ENCODE measurements around the gene HHAT.

HHAT gene

DNA sequence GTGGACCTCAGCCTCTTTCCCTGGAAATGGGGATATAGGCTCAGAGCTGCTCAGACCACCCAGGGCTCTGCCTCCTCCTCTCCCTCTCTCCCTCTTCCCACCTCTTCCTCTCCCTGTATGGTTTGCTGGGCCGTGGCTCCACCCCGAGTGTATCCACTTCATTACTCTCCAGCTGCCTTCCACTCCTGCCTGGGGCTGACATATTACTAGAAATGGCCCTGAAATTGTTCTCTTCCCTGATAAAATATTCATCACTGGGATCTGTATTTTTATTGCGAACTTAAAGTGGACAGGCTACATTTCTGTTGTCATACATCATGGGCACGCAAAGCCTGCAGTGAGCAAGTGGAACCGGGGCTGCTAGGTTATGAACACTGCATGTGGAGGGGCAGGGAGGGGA is 225.0 kb downstream of the HHAT start:
- DNase-seq (ENCODE audit: low read depth), result no peak

- DNase-seq (ENCODE audit: low read depth), result no peak
Observed at GRCh38 chr1:210554382-210554781, 225.7 kb downstream of the HHAT start.

- DNase-seq (ENCODE audit: low read depth), result no peak
Observed at GRCh38 chr1:210556475-210556874, 227.8 kb downstream of the HHAT start.

GRCh38 chr1:210557426-210558077 is 228.8 kb downstream of the HHAT start:
- DNase-seq (ENCODE audit: low read depth), result no peak

DNA sequence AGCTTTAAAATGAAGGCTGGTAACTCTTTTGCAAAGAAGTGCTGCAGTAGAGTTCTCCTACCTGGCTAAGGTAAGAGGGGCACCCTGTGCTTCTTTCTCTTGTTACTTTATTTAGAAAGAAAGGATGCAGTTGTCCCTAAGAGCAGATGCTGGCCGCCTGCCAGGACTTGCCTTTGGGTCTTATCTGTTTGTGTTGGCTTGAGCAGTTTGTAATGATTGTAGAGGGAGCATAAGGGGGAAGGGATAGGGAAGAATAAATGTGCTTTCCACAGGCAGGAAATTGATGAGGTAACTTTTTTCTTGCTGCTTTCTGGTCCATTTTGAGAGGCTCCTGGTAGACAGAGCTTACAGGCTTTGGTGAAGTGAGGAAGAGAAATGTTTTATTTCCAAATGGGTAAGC is 229.6 kb downstream of the HHAT start:
- DNase-seq (ENCODE audit: low read depth), result no peak

- no peak for DNase-seq (ENCODE audit: low read depth)
Observed at GRCh38 chr1:210565306-210565705, 236.6 kb downstream of the HHAT start.

DNA sequence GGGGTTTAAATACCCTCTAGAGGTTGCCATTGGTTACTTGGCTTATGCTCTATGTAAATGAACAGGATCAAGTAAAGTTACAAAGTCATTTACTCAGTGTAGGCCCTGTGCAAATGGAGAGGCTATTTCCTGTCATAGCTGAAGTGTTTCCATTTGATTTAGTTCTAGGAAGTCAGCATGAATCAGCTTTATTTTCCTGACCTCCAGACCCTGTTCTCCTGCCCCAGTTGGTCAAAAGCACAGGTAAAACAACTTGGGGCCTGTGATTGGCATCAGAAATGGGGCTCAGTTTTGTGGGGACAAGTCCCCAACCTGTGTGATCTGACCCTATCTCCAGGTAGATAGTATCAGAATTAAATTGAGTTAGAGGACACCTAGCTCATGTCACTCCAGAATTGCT is 239.9 kb downstream of the HHAT start:
- no peak for DNase-seq (ENCODE audit: low read depth)

GRCh38 chr1:210570116-210570515 is 241.4 kb downstream of the HHAT start:
- DNase-seq (ENCODE audit: low read depth), result no peak

GRCh38 chr1:210571356-210572284 is 242.9 kb downstream of the HHAT start:
- no peak for DNase-seq (ENCODE audit: low read depth)

GRCh38 chr1:210573141-210573540 is 244.4 kb downstream of the HHAT start:
- DNase-seq (ENCODE audit: low read depth), result no peak

DNA sequence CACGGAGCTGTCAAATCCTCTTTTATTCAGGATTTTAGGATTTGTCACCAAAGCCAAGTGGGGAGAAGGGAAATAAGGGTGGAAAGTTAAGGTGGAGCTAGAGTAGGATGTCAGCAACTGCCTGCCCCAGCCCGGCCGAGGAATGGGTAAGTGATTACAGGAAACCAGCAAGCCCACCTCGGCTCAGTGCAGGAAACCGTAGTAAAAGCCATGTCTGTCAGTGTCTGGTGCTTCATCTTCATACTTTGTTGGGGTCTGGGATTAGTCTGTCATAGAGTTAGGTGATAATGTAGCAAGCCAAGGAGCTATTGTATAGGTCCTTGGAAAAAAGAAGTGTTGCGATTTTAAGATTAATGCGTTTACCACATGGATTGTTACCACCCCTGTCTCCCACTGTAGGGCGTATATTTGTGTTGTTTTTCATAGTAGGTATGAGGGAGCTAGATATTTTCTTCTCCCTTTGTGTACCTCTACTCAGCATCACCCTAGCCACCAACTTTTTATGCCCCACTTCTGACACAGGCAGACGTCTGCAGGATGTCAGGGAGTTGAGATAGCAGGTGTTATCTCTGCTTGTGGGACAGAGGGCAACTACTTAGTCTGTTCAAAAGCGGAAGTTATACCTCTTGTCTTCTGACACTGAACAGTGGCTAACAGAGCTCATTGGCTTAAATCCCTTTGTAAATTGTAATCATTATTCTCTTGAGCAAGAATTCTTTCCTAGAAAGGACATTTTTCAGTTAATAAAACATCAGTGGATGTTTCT is 253.7 kb downstream of the HHAT start:
- no peak for DNase-seq (ENCODE audit: low read depth)

- peak; percentile 28 for DNase-seq (ENCODE audit: low read depth)
Observed at GRCh38 chr1:210584439-210585113, 255.9 kb downstream of the HHAT start.

DNA sequence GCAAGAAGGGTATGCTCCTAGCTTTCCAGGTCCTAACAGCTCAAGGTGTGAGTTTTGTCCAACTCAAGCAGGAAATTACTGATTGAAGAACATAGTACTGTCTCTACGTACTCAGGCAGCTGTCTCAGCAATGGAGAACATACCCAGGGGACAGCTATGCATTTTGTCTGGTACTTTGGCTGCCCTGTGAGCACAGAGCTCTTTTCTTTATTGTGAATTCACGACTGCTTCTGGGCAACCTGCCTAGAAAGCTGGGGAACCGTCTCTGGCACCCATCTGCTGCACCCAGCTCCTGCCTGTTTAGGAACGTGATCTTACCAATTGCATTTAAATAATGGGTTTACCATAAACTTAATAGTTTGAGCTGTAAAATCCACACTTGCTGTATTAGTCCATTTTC is 258.1 kb downstream of the HHAT start:
- DNase-seq (ENCODE audit: low read depth), result no peak

- DNase-seq (ENCODE audit: low read depth), result no peak
Observed at GRCh38 chr1:210587566-210587965, 258.9 kb downstream of the HHAT start.

GRCh38 chr1:210588357-210588756 is 259.7 kb downstream of the HHAT start:
- no peak for DNase-seq (ENCODE audit: low read depth)

DNA sequence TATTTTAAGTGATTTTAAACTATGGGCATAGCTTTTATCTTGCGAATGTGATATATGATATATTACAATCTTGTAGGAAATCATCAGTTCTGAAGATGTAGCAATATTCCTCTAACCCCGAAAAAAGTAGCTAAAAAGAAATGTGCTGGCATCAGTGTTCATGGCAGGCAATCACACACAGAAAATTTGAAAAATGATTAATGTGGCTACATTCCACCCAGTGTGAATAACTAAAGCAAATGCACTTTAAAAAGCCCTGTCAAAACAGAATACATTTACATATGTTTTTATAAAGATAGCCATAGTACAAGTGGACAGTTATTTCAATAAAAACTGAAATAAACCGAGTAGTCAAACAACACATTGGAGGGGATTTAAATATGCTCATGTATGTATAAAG is 260.2 kb downstream of the HHAT start:
- no peak for DNase-seq (ENCODE audit: low read depth)

GRCh38 chr1:210591214-210591613 is 262.5 kb downstream of the HHAT start:
- no peak for DNase-seq (ENCODE audit: low read depth)

DNA sequence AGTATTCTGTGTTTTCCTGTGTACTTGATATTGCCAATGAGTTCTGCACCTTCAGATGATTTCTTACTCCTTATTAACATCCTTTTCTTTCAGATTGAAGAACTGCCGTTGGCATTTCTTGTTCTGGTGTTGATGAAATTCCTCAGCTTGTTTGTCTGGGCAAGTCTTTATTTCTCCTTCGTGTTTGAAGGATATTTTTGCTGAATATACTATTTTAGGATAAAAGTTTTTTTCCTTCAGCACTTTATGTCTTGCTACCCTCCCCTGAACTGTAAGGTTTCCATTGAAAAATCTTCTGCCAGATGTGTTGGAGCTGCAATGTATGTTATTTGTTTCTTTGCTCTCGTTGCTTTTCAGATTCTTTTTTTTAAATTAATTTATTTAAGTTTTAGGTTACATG is 265.9 kb downstream of the HHAT start:
- no peak for DNase-seq (ENCODE audit: low read depth)

GRCh38 chr1:210596641-210597040 is 267.9 kb downstream of the HHAT start:
- DNase-seq (ENCODE audit: low read depth), result no peak

GRCh38 chr1:210597555-210598134 is 268.9 kb downstream of the HHAT start:
- DNase-seq (ENCODE audit: low read depth), result no peak

DNA sequence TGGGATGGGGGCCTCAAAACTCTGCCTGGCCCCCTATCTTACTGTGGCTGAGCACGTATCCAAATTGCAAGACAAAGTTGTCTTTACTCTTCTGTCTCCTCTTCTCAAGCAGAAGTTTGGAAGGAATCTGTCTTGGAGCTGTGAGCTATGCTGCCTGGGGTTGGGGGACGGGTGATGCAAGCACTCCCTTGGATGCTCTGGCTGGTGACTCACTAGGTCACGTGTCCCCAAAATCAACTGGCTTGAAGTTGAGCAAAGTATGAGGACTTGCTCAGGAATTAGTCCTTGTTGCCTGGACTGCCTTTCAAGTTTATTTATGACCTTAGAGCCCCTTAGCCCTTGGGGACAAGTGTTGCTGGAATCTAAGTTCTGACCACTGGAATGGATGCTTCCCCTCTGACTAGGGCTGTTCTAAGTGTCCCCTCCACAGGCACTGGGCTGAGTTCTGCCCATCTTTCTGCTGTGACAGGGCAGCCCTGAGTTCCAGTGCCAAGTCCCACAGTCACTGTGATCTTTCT is 269.5 kb downstream of the HHAT start:
- DNase-seq (ENCODE audit: low read depth), result no peak

Data from stimulated activated CD8-positive, alpha-beta memory T cell treated with anti-CD3 and anti-CD28 coated beads, Interleukin-15, amount 100 ng/mL, for 1 hour (primary cell).